Measurements from ENCODE around the gene RETN.

GRCh38 chr19:7631577-7631976 is 37.3 kb upstream of the RETN start:
- TF ChIP-seq RBBP5 (IDR thresholded peaks at IDR 0.05; ENCODE audit: borderline replicate concordance, low read depth, low read length): no peak
- no peak for TF ChIP-seq RAD21 (IDR thresholded peaks at IDR 0.05 in 1 of 2, conservative IDR thresholded peaks at IDR 0.05 in 1 of 2; ENCODE audit: low read depth in 2 of 2, low read length in 2 of 2)
- TF ChIP-seq SIX5 (IDR thresholded peaks at IDR 0.05; ENCODE audit: low read depth, low read length): no peak

All from H1 (cell line).